HepG2 (cell line): ENCODE results near the gene PRRC2A. TPM values are rescaled to one million over a fixed set of nuclear protein-coding genes. Genes with fewer than 3 reads are reported as not detected.

Source experiments
- CAMTA2 ChIP-seq: sonication (generic); formaldehyde crosslinking; IDR thresholded peaks from 2 replicates; pipeline ENCODE4 v1.4.0; 2020; ENCODE audit warnings: mild to moderate bottlenecking, missing genetic modification reagents, borderline replicate concordance
- E2F5 ChIP-seq: sonication (generic); formaldehyde crosslinking; conservative IDR thresholded peaks from 2 replicates; pipeline ENCODE4 v1.4.0; 2020; ENCODE audit warnings: missing genetic modification reagents
- ELF4 ChIP-seq: sonication (generic); formaldehyde crosslinking; IDR thresholded peaks from 2 replicates; pipeline ENCODE4 v1.5.0; 2020; ENCODE audit warnings: missing genetic modification reagents, mild to moderate bottlenecking, moderate library complexity, borderline replicate concordance
- IRX3 ChIP-seq: sonication (generic); formaldehyde crosslinking; IDR thresholded peaks from 2 replicates; pipeline ENCODE4 v1.8.1; 2023; ENCODE audit warnings: mild to moderate bottlenecking, low read depth, missing genetic modification reagents, borderline replicate concordance
- MTF2 ChIP-seq: sonication (generic); formaldehyde crosslinking; IDR thresholded peaks from 2 replicates; pipeline ENCODE4 v1.5.0; 2020; ENCODE audit warnings: missing genetic modification reagents, borderline replicate concordance
- NONO ChIP-seq, 2 experiments: fragments of 450-650 bp in 1 of 2; sonication (generic) in 1 of 2; formaldehyde crosslinking in 1 of 2; IDR thresholded peaks in 1 of 2; conservative IDR thresholded peaks in 1 of 2; 2 replicates each; pipeline versions ENCODE4 v1.6.1 to v1.8.0; 2017 to 2022; ENCODE audit warnings: mild to moderate bottlenecking in 1 of 2, missing genetic modification reagents in 1 of 2, moderate library complexity in 1 of 2
- RBM39 ChIP-seq: fragments of 200-400 bp; formaldehyde crosslinking; IDR thresholded peaks from one replicate; pipeline ENCODE4 v1.6.1; 2018; ENCODE audit warnings: antibody characterized with exemption, mild to moderate bottlenecking, low read depth, low read length; ENCODE audit not compliant: poor library complexity, severe bottlenecking
- SALL2 ChIP-seq: sonication (generic); formaldehyde crosslinking; IDR thresholded peaks from 2 replicates; pipeline ENCODE4 v1.8.1; 2023; ENCODE audit warnings: mild to moderate bottlenecking, missing genetic modification reagents, inconsistent platforms
- SNAPC4 ChIP-seq: sonication (generic); formaldehyde crosslinking; IDR thresholded peaks from 2 replicates; pipeline ENCODE4 v1.4.0; 2020; ENCODE audit warnings: mild to moderate bottlenecking, missing genetic modification reagents
- ZNF224 ChIP-seq: sonication (generic); formaldehyde crosslinking; IDR thresholded peaks from 2 replicates; pipeline ENCODE4 v1.5.0; 2020; ENCODE audit warnings: mild to moderate bottlenecking, missing genetic modification reagents
- ZNF274 ChIP-seq: sonication (generic); formaldehyde crosslinking; IDR thresholded peaks from 2 replicates; pipeline ENCODE4 v1.5.1; 2020; ENCODE audit warnings: mild to moderate bottlenecking, missing genetic modification reagents
- ZNF543 ChIP-seq: sonication (generic); formaldehyde crosslinking; IDR thresholded peaks from 2 replicates; pipeline ENCODE4 v1.4.0; 2020; ENCODE audit warnings: mild to moderate bottlenecking, missing genetic modification reagents
- ZNF687 ChIP-seq: sonication (generic); formaldehyde crosslinking; IDR thresholded peaks from 2 replicates; pipeline ENCODE4 v1.5.1; 2020; ENCODE audit warnings: mild to moderate bottlenecking, missing genetic modification reagents, moderate library complexity
- ZNF740 ChIP-seq: sonication (generic); formaldehyde crosslinking; IDR thresholded peaks from 2 replicates; pipeline ENCODE4 v1.4.0; 2020; ENCODE audit warnings: missing genetic modification reagents
- ZNF749 ChIP-seq: sonication (generic); formaldehyde crosslinking; IDR thresholded peaks from 2 replicates; pipeline ENCODE4 v1.8.0; 2022; ENCODE audit warnings: mild to moderate bottlenecking, missing genetic modification reagents, moderate library complexity, borderline replicate concordance
- ZNF777 ChIP-seq: sonication (generic); formaldehyde crosslinking; IDR thresholded peaks from 2 replicates; pipeline ENCODE4 v1.4.0; 2020; ENCODE audit warnings: missing genetic modification reagents
- ZNF839 ChIP-seq: sonication (generic); formaldehyde crosslinking; IDR thresholded peaks from 2 replicates; pipeline ENCODE4 v1.4.0; 2020; ENCODE audit warnings: missing genetic modification reagents, mild to moderate bottlenecking, borderline replicate concordance
- polyA plus RNA-seq, 8 experiments: library from polyadenylated mRNA; depleted of rRNA in 3 of 8; stranded (reverse) in 7 of 8; unstranded in 1 of 8; fragments of >200 nt; fragmentation: Illumina TruSeq in 4 of 8; extraction: Trizol in 4 of 8; gene quantifications; 2 replicates each; pipeline versions ENCODE4 v1.2.1 to v1.2.3, GENCODE V29; 2011 to 2016; ENCODE audit warnings: low read depth in 4 of 8, missing spikeins in 1 of 8, mixed read lengths in 1 of 8; ENCODE audit not compliant: insufficient read depth in 1 of 8
- total RNA-seq, 5 experiments: library from RNA; depleted of rRNA; stranded (reverse); fragments of >200 nt; fragmentation: Illumina TruSeq; extraction: Trizol; gene quantifications; 2 replicates each; pipeline ENCODE4 v1.2.3, GENCODE V29; 2016; ENCODE audit warnings: low read depth in 1 of 5

PRRC2A gene
- total and polyA plus RNA-seq, 2 of the 13 experiments (the other 11 are each of a cell fraction or from before 2014, with no cell fraction given) = 38.9 to 47.4 TPM

- TF ChIP-seq ZNF687 (CRISPR knock-in tag) = peak; percentile 87
- no peak for TF ChIP-seq NONO (IDR thresholded peaks at IDR 0.05)
- peak; percentile 57; the same call in 1 of the 2 replicates for TF ChIP-seq NONO (CRISPR knock-in tag; conservative IDR thresholded peaks at IDR 0.05)
- peak; percentile 44 for TF ChIP-seq RBM39
- peak; percentile 80 for TF ChIP-seq ZNF274 (CRISPR knock-in tag)
- peak; percentile 85; the same call in 1 of the 2 replicates for TF ChIP-seq ZNF839 (CRISPR knock-in tag)
- TF ChIP-seq SALL2 (CRISPR knock-in tag) = no peak; the same call in 1 of the 2 replicates
- TF ChIP-seq IRX3 (CRISPR knock-in tag) = peak; percentile 19; the same call in 1 of the 2 replicates
- TF ChIP-seq ELF4 (CRISPR knock-in tag) = 0 out of 2 replicates have a peak, but pooled peaks have one; percentile 50
- TF ChIP-seq ZNF224 (CRISPR knock-in tag) = 0 out of 2 replicates have a peak, but pooled peaks have one; percentile 1
- TF ChIP-seq E2F5 (CRISPR knock-in tag) = no peak
- 0 out of 2 replicates have a peak, but pooled peaks have one; percentile 62 for TF ChIP-seq ZNF749
- TF ChIP-seq CAMTA2 (CRISPR knock-in tag) = peak; percentile 87; the same call in 1 of the 2 replicates
- peak; percentile 65; the same call in 1 of the 2 replicates for TF ChIP-seq ZNF777
- peak; percentile 33; the same call in 1 of the 2 replicates for TF ChIP-seq ZNF740 (CRISPR knock-in tag)
- peak; percentile 93 for TF ChIP-seq MTF2 (CRISPR knock-in tag)
- peak; percentile 46; the same call in 1 of the 2 replicates for TF ChIP-seq ZNF543 (CRISPR knock-in tag)
- peak; percentile 21 for TF ChIP-seq SNAPC4
Measured at GRCh38 chr6:31620586-31621319, at the start of gene PRRC2A (continued).
